IPS-NIHi7 (cell line): ENCODE data around the gene SCTR.
A peak's percentile ranks its signal among the peaks of the same experiment; 100 is the strongest.

Experiments used
- DNase-seq: peaks from one replicate; pipeline ENCODE4 v3.0.0; 2012; ENCODE audit warnings: mixed read lengths; ENCODE audit errors: extremely low spot score

SCTR gene

GRCh38 chr2:119475225-119475856 lies 48.9 kb downstream of the SCTR start:
- DNase-seq = peak; percentile 67

GRCh38 chr2:119474371-119475224 lies 49.7 kb downstream of the SCTR start:
- no peak for DNase-seq

GRCh38 chr2:119473621-119474370 lies 50.5 kb downstream of the SCTR start:
- no peak for DNase-seq

GRCh38 chr2:119472749-119473148 lies 51.5 kb downstream of the SCTR start:
- no peak for DNase-seq

GRCh38 chr2:119469661-119470297 lies 54.5 kb downstream of the SCTR start:
- DNase-seq = no peak

GRCh38 chr2:119469131-119469530 lies 55.2 kb downstream of the SCTR start:
- DNase-seq = no peak

- DNase-seq = no peak
These were observed 55.9 kb downstream of the SCTR start for GRCh38 chr2:119468154-119468955.

GRCh38 chr2:119466373-119466772 lies 57.9 kb downstream of the SCTR start:
- DNase-seq = no peak

- no peak for DNase-seq
These were observed 58.6 kb downstream of the SCTR start for GRCh38 chr2:119465687-119466086.

GRCh38 chr2:119464981-119465380 lies 59.3 kb downstream of the SCTR start:
- DNase-seq = no peak

- no peak for DNase-seq
These were observed 60.3 kb downstream of the SCTR start for GRCh38 chr2:119463990-119464389.

GRCh38 chr2:119463136-119463535 lies 61.1 kb downstream of the SCTR start:
- DNase-seq = no peak

- DNase-seq = no peak
These were observed 61.7 kb downstream of the SCTR start for GRCh38 chr2:119462574-119462973.

GRCh38 chr2:119461811-119462210 lies 62.5 kb downstream of the SCTR start:
- DNase-seq = no peak

- no peak for DNase-seq
These were observed 64.2 kb downstream of the SCTR start for GRCh38 chr2:119460076-119460475.

GRCh38 chr2:119455066-119455718 lies 69.1 kb downstream of the SCTR start:
- DNase-seq = no peak

GRCh38 chr2:119453972-119454593 lies 70.2 kb downstream of the SCTR start:
- DNase-seq = no peak

- no peak for DNase-seq
These were observed 72.8 kb downstream of the SCTR start for GRCh38 chr2:119451336-119452050.

GRCh38 chr2:119449521-119449920 lies 74.8 kb downstream of the SCTR start:
- DNase-seq = no peak
